HL-60 (cell line): ENCODE results near the gene TUBB4A.

Source experiments
- GABPA ChIP-seq: IDR thresholded peaks from 2 replicates; pipeline ENCODE4 v1.6.1; 2012; ENCODE audit warnings: low read depth
- POLR2AphosphoS5 ChIP-seq: IDR thresholded peaks from 2 replicates; pipeline ENCODE4 v1.6.1; 2012; ENCODE audit warnings: low read depth
- TF ChIP-seq, protein P1 (sequence below): IDR thresholded peaks from one replicate; pipeline ENCODE4 v1.5.1; 2011; ENCODE audit warnings: low read length, control low read depth, inconsistent platforms; ENCODE audit not compliant: insufficient read depth
- TF ChIP-seq, protein P2 (sequence below): IDR thresholded peaks from 2 replicates; pipeline ENCODE4 v1.6.1; 2012; ENCODE audit warnings: low read depth; ENCODE audit not compliant: insufficient replicate concordance

DNA sequence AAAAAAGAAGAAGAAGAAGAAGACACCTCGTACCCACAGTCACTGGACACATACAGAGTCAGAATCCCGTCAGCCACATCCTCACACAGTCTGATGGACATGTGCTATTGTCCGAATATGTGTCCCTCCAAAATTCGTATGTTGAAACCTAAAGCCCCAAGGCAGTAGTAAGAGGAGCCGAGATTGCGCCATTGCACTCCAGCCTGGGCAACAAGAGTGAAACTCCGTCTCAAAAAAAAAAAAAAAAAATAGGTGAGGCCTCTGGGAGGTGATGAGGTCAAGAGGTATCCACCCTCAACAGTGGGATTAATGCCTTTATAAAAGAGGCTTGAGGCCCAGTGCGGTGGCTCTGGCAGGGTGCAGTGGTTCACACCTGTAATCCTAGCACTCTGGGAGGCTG, 17.9 kb downstream of the TUBB4A start:
- TF ChIP-seq POLR2AphosphoS5 (no peak), GABPA (no peak)
- TF ChIP-seq, protein P1, sequence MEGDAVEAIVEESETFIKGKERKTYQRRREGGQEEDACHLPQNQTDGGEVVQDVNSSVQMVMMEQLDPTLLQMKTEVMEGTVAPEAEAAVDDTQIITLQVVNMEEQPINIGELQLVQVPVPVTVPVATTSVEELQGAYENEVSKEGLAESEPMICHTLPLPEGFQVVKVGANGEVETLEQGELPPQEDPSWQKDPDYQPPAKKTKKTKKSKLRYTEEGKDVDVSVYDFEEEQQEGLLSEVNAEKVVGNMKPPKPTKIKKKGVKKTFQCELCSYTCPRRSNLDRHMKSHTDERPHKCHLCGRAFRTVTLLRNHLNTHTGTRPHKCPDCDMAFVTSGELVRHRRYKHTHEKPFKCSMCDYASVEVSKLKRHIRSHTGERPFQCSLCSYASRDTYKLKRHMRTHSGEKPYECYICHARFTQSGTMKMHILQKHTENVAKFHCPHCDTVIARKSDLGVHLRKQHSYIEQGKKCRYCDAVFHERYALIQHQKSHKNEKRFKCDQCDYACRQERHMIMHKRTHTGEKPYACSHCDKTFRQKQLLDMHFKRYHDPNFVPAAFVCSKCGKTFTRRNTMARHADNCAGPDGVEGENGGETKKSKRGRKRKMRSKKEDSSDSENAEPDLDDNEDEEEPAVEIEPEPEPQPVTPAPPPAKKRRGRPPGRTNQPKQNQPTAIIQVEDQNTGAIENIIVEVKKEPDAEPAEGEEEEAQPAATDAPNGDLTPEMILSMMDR, result no peak
- TF ChIP-seq, protein P2, sequence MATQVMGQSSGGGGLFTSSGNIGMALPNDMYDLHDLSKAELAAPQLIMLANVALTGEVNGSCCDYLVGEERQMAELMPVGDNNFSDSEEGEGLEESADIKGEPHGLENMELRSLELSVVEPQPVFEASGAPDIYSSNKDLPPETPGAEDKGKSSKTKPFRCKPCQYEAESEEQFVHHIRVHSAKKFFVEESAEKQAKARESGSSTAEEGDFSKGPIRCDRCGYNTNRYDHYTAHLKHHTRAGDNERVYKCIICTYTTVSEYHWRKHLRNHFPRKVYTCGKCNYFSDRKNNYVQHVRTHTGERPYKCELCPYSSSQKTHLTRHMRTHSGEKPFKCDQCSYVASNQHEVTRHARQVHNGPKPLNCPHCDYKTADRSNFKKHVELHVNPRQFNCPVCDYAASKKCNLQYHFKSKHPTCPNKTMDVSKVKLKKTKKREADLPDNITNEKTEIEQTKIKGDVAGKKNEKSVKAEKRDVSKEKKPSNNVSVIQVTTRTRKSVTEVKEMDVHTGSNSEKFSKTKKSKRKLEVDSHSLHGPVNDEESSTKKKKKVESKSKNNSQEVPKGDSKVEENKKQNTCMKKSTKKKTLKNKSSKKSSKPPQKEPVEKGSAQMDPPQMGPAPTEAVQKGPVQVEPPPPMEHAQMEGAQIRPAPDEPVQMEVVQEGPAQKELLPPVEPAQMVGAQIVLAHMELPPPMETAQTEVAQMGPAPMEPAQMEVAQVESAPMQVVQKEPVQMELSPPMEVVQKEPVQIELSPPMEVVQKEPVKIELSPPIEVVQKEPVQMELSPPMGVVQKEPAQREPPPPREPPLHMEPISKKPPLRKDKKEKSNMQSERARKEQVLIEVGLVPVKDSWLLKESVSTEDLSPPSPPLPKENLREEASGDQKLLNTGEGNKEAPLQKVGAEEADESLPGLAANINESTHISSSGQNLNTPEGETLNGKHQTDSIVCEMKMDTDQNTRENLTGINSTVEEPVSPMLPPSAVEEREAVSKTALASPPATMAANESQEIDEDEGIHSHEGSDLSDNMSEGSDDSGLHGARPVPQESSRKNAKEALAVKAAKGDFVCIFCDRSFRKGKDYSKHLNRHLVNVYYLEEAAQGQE, result no peak
